Type B pancreatic cell (in vitro differentiated cells): Measurements from ENCODE around the gene TMED4. TPM values are rescaled to one million over a fixed set of nuclear protein-coding genes. Genes with fewer than 3 reads are reported as not detected.

Experiments
- DNase-seq: peaks from one replicate; pipeline ENCODE4 v3.0.0; 2021; ENCODE audit warnings: mixed read lengths; ENCODE audit not compliant: unreplicated experiment; ENCODE audit errors: extremely low spot score
- H3K27ac Mint-ChIP-seq: 2 replicates; pipeline ENCODE4 v1.8.0; 2021; ENCODE audit warnings: mild to moderate bottlenecking, mixed read lengths
- H3K27me3 Mint-ChIP-seq: 2 replicates; pipeline ENCODE4 v1.8.0; 2021; ENCODE audit warnings: mixed read lengths
- H3K36me3 Mint-ChIP-seq: 2 replicates; pipeline ENCODE4 v1.8.0; 2021; ENCODE audit warnings: mixed read lengths
- H3K4me1 Mint-ChIP-seq: one replicate; pipeline ENCODE4 v1.8.0; 2021; ENCODE audit warnings: mixed read lengths; ENCODE audit not compliant: unreplicated experiment
- H3K4me3 Mint-ChIP-seq: 2 replicates; pipeline ENCODE4 v1.8.0; 2021; ENCODE audit warnings: mild to moderate bottlenecking, mixed read lengths
- H3K9me3 Mint-ChIP-seq: 2 replicates; pipeline ENCODE4 v1.8.0; 2021; ENCODE audit warnings: mixed read lengths
- total RNA-seq: library from RNA; stranded (reverse); gene quantifications from 2 replicates; pipeline ENCODE4 v1.2.1, GENCODE V29; 2021; ENCODE audit warnings: low replicate concordance
- TF ChIP-seq, protein P1 (sequence below): fragments of 200-600 bp; sonication (generic); conservative IDR thresholded peaks from 2 replicates; pipeline ENCODE4 v1.5.0; 2021; ENCODE audit warnings: antibody characterized with exemption, mild to moderate bottlenecking

Gene TMED4
- total RNA-seq, 1 donor from 2014 or later, result 92.8 TPM

DNA sequence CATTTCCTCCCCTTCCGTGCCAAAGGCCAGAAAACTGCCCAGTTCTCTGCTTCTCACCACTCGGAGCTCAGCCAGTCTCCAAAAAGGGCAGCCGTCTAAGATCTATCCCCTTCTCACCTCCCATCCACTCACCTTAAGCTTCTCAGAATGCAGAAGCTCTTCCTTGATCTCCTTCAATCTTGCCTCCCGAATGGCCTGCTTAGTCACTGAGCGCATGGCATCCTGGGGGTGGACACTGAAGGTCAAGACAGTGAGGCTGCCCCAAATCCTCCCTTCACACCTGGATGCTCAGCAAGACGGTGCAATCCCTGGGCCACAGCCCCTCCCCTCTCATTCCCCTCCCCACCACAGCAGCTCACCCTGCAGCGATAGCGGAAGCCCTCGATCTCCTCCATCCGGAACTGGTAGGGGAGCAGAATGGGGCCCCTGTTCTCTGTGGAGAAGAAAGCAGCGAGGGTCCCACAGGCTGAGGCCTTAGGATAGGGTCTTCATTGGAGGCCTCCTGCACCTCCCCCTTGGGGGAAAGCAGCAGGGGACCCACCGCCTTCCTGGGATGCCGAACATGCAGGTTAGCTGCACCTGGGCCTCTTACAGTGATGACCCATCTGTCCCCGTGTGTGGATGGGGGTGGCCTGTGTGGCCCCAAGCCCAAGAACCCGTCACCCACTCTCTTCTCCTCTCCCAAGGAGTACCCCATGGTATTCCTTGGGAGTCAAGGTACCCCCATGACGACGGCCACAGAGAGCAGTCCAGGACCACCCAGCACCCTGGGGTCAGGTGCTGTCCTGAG is 13.1 kb downstream of the TMED4 start:
- Mint-ChIP-seq H3K4me1 (peaks cover 7% of the 10 kb centered on the region), H3K27ac (no peak overlapping the region), H3K27me3 (no peaks in the 10 kb centered on the region), H3K36me3 (peaks cover 28% of the 10 kb centered on the region), H3K9me3 (no peaks in the 10 kb centered on the region), H3K4me3 (no peak overlapping the region)
- DNase-seq, result no peak
- TF ChIP-seq, protein P1, sequence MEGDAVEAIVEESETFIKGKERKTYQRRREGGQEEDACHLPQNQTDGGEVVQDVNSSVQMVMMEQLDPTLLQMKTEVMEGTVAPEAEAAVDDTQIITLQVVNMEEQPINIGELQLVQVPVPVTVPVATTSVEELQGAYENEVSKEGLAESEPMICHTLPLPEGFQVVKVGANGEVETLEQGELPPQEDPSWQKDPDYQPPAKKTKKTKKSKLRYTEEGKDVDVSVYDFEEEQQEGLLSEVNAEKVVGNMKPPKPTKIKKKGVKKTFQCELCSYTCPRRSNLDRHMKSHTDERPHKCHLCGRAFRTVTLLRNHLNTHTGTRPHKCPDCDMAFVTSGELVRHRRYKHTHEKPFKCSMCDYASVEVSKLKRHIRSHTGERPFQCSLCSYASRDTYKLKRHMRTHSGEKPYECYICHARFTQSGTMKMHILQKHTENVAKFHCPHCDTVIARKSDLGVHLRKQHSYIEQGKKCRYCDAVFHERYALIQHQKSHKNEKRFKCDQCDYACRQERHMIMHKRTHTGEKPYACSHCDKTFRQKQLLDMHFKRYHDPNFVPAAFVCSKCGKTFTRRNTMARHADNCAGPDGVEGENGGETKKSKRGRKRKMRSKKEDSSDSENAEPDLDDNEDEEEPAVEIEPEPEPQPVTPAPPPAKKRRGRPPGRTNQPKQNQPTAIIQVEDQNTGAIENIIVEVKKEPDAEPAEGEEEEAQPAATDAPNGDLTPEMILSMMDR, result no peak

DNA sequence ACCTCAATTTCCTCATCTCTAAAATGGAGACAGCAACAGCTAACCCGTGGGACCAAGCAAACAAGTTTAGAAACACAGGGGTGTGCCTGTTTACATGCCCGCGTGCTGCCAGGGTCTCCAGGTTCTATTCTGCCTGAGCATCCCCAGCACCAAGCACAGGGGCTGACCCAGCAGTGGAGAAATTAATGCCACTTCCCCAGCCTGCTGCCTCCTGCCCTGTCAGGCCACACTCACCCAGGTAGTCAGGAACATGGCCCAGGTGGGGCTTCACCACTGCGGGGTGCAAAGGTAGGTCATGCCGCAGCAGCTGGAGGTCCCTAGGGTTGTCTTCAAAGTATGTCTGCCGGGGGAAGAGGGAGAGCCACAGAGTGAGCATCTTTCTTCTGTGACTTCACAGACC is 14.1 kb downstream of the TMED4 start:
- Mint-ChIP-seq H3K9me3 (no peaks in the 10 kb centered on the region), H3K27me3 (no peaks in the 10 kb centered on the region), H3K27ac (no peak overlapping the region), H3K4me1 (peaks cover 5% of the 10 kb centered on the region), H3K4me3 (no peak overlapping the region), H3K36me3 (peaks cover 27% of the 10 kb centered on the region)
- DNase-seq, result no peak
- TF ChIP-seq, protein P1, result no peak

DNA sequence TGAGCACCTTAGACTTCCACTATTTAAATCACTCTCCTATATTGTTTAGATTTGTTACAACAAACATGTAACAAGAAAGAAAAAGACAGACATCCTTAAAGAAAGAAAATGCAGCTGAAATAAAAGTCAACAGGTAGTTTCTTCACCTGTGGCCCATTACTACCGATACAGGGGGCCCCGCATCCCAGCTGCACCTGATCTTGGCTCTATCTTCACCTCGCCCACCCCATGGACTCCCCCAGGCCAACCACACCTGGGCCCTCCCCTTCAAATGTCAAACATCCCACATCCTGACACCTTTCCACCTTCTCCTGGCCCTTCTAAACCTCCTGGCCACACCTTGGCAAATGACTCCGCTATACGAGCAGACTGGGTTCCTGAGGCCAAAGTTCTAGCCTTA is 15.4 kb downstream of the TMED4 start:
- peaks cover 22% of the 10 kb centered on the region for H3K36me3 Mint-ChIP-seq
- H3K4me3 Mint-ChIP-seq, result no peak overlapping the region
- H3K9me3 Mint-ChIP-seq, result no peaks in the 10 kb centered on the region
- TF ChIP-seq, protein P1, result no peak
- no peaks in the 10 kb centered on the region for H3K4me1 Mint-ChIP-seq
- no peak for DNase-seq
- H3K27ac Mint-ChIP-seq, result no peak overlapping the region
- no peaks in the 10 kb centered on the region for H3K27me3 Mint-ChIP-seq

DNA sequence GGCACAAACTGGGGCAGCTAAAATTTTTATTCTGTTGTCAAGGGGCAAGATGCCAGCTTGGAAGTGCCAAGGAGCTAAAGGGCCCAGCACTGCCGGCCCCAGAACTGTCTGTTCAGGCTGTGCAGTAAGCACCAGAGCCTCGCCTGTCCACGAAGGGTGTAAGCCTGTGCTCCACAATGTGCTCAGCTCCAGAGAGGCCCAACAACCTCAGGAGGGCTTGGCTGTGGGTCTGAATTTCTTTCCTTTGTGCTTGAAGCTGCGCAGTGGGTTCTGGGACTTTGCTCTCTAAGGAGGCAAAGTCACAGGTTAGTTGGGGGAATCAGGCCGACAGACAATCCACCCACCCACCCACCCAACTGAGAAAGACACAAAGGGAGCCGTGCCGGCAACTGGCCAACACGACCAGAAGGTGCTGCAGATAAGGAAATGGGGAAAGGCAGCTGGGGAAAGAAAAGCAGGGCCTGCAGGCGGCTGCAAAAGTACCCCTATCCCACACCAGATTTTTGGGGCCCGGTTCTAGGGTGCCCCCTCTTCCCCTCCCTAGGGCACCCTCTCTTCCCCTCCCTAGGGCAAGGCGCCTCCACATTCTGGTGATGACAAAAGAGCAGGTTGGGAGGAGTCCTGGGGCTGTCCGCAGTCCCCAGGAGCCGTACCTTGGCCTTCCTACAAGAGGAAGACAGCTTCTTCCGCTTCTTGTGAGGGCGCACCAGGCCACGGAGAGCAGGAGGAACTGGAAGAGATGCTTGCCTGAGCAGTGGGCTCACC is 16.1 kb downstream of the TMED4 start:
- DNase-seq, result no peak
- no peaks in the 10 kb centered on the region for H3K4me1 Mint-ChIP-seq
- TF ChIP-seq, protein P1, result peak; percentile 43
- H3K27me3 Mint-ChIP-seq, result no peaks in the 10 kb centered on the region
- peak overlapping the region; percentile 70 for H3K27ac Mint-ChIP-seq
- peaks cover 17% of the 10 kb centered on the region for H3K36me3 Mint-ChIP-seq
- H3K4me3 Mint-ChIP-seq, result no peak overlapping the region
- H3K9me3 Mint-ChIP-seq, result no peaks in the 10 kb centered on the region

DNA sequence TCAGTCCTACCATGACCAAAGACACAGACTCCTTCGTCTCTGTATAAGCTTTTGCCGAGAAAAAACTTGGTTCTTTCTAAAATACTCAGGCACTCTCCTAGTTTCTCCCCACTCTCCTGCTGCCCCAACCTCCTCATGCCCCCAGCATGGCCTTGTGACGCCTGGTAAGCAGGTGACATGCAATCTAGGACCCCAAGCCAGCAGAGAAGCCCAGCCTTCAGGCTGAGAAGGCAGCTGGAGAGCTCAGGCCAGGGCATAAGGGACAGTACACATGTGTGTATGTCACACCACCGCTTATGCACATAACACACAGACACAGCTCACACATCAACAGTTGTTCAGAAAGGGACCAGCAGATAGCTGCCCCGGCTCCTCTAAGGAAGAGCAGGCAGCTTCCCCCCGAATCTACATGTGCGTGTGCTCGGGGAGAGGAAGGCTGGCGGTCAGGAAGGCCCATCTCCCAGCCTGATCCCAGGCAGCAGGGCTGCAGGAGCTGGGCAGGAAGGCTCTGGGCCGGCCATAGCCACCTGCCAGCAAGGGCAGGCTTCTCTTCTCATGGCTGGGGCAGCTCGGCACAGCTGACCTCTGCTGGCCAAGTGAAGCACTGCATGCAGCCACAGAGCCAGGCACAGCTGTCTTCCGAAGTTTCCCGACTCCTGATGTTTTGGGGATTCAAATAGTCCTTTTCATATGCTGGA is 16.8 kb downstream of the TMED4 start:
- no peaks in the 10 kb centered on the region for H3K4me1 Mint-ChIP-seq
- H3K9me3 Mint-ChIP-seq, result no peaks in the 10 kb centered on the region
- peaks cover 17% of the 10 kb centered on the region for H3K36me3 Mint-ChIP-seq
- H3K27ac Mint-ChIP-seq, result peak overlapping the region; percentile 70
- TF ChIP-seq, protein P1, result peak; percentile 94
- H3K27me3 Mint-ChIP-seq, result no peaks in the 10 kb centered on the region
- H3K4me3 Mint-ChIP-seq, result no peak overlapping the region
- DNase-seq, result no peak
